ENCODE results near the gene SMARCD1.
"Not testable (repeated sequence)": the region's sequence is repeated elsewhere in the genome, so short reads cannot be mapped to it uniquely, and the experiment has no call there.

The SMARCD1 gene

GRCh38 chr12:50123203-50123602 lies 38.1 kb downstream of the SMARCD1 start:
- H3K4me3 ChIP-seq (ENCODE audit: insufficient read length, low read depth) = no peak overlapping the region
- H3K9ac ChIP-seq (ENCODE audit: insufficient read length, low read depth) = no peak overlapping the region
- DNase-seq (ENCODE audit: low read depth, low spot score) = no peak
- H3K9me3 ChIP-seq (ENCODE audit: insufficient read depth, low read length) = no peaks in the 10 kb centered on the region
- no peaks in the 10 kb centered on the region for H3K27me3 ChIP-seq (ENCODE audit: insufficient read depth, insufficient read length)
- no peaks in the 10 kb centered on the region for H3K4me1 ChIP-seq (ENCODE audit: insufficient read depth, insufficient read length)
- H3K36me3 ChIP-seq (ENCODE audit: insufficient read depth, insufficient read length, low read length) = peaks cover 55% of the 10 kb centered on the region
- no peak for TF ChIP-seq YY1 (IDR thresholded peaks at IDR 0.05; ENCODE audit: insufficient read depth, insufficient read length)
- no peak for TF ChIP-seq ZNF274 (IDR thresholded peaks at IDR 0.05; ENCODE audit: low read depth, low read length)
- TF ChIP-seq SUZ12 (IDR thresholded peaks at IDR 0.05; ENCODE audit: extremely low read depth, insufficient read depth, insufficient read length) = no peak

DNA sequence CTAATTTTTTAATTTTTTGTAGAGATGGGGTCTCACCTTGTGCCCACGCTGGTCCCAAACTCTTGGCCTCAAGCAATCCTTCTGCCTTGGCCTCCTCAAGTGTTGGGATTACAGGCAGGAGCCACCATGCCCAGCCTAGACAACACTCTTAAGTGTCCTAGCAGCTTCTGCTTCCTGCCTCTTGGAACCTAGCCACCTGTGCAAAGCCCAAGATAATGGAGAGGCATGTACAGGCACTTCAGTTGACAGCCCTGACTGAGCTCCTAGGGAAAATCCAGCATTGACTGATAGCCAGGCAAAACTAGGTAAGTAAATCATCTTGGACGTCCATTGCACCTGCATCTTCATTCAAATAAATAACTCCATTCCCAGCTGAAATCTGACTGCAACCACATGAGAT lies 42.4 kb downstream of the SMARCD1 start:
- Histone ChIP-seq H3K4me3 (ENCODE audit: insufficient read length, low read depth) (no peak overlapping the region), H3K36me3 (ENCODE audit: insufficient read depth, insufficient read length, low read length) (peaks cover 67% of the 10 kb centered on the region), H3K9ac (ENCODE audit: insufficient read length, low read depth) (no peak overlapping the region), H3K4me1 (ENCODE audit: insufficient read depth, insufficient read length) (no peaks in the 10 kb centered on the region), H3K27me3 (ENCODE audit: insufficient read depth, insufficient read length) (no peaks in the 10 kb centered on the region), H3K9me3 (ENCODE audit: insufficient read depth, low read length) (no peaks in the 10 kb centered on the region)
- no peak for DNase-seq (ENCODE audit: low read depth, low spot score)
- TF ChIP-seq SUZ12 (IDR thresholded peaks at IDR 0.05; ENCODE audit: extremely low read depth, insufficient read depth, insufficient read length) = no peak
- TF ChIP-seq ZNF274 (IDR thresholded peaks at IDR 0.05; ENCODE audit: low read depth, low read length) = no peak
- TF ChIP-seq YY1 (IDR thresholded peaks at IDR 0.05; ENCODE audit: insufficient read depth, insufficient read length) = no peak

DNA sequence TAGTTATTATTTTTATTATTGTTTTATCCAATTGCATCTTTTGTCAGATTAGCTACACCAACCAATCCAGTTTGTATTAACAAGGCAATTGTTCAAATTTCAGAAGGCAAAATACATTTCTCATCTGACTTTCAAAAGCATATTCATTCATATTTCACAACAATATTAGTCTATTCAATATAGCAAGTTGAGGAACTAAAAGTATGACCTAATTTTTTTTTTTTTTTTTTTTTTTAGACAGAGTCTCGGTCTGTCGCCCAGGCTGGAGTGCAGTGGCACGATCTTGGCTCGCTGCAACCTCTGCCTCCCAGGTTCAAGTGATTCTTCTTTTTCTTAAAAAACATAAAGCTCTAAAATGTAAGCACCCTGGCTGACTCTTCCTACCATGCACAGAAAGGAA lies 44.1 kb downstream of the SMARCD1 start:
- Histone ChIP-seq H3K9ac (ENCODE audit: insufficient read length, low read depth) (no peak overlapping the region), H3K36me3 (ENCODE audit: insufficient read depth, insufficient read length, low read length) (peaks cover 69% of the 10 kb centered on the region), H3K4me3 (ENCODE audit: insufficient read length, low read depth) (no peak overlapping the region), H3K9me3 (ENCODE audit: insufficient read depth, low read length) (no peaks in the 10 kb centered on the region), H3K4me1 (ENCODE audit: insufficient read depth, insufficient read length) (no peaks in the 10 kb centered on the region), H3K27me3 (ENCODE audit: insufficient read depth, insufficient read length) (no peaks in the 10 kb centered on the region)
- TF ChIP-seq YY1 (IDR thresholded peaks at IDR 0.05; ENCODE audit: insufficient read depth, insufficient read length) (no peak), SUZ12 (IDR thresholded peaks at IDR 0.05; ENCODE audit: extremely low read depth, insufficient read depth, insufficient read length) (no peak), ZNF274 (IDR thresholded peaks at IDR 0.05; ENCODE audit: low read depth, low read length) (no peak)
- no peak for DNase-seq (ENCODE audit: low read depth, low spot score)

- TF ChIP-seq ZNF274 (IDR thresholded peaks at IDR 0.05; ENCODE audit: low read depth, low read length) (no peak), SUZ12 (IDR thresholded peaks at IDR 0.05; ENCODE audit: extremely low read depth, insufficient read depth, insufficient read length) (no peak), YY1 (IDR thresholded peaks at IDR 0.05; ENCODE audit: insufficient read depth, insufficient read length) (no peak)
- no peak overlapping the region for H3K9ac ChIP-seq (ENCODE audit: insufficient read length, low read depth)
- DNase-seq (ENCODE audit: low read depth, low spot score) = peak; percentile 52
- H3K4me1 ChIP-seq (ENCODE audit: insufficient read depth, insufficient read length) = no peaks in the 10 kb centered on the region
- no peak overlapping the region for H3K4me3 ChIP-seq (ENCODE audit: insufficient read length, low read depth)
- H3K9me3 ChIP-seq (ENCODE audit: insufficient read depth, low read length) = no peaks in the 10 kb centered on the region
- no peaks in the 10 kb centered on the region for H3K27me3 ChIP-seq (ENCODE audit: insufficient read depth, insufficient read length)
- peaks cover 89% of the 10 kb centered on the region for H3K36me3 ChIP-seq (ENCODE audit: insufficient read depth, insufficient read length, low read length)
Observed at GRCh38 chr12:50132505-50133135, 47.5 kb downstream of the SMARCD1 start.

DNA sequence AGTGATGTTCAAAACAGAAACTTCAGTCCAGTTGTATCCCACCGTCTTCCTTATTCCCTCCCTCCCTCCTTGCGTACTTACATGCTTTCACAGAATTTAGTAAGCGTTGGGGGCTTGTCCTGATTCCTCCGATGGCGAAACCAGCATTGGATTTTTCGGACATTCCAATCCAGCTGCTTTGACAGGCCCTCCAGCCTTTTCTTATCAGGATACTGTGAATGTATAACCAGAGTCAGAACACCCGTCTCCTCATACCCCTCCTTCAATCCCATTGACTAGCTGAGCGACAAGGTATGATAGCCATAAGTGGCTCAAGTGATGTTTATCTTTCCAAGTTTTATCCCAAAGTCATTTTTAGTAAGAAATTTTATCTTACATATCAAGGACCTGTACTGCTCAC lies 57.9 kb downstream of the SMARCD1 start:
- TF ChIP-seq YY1 (IDR thresholded peaks at IDR 0.05; ENCODE audit: insufficient read depth, insufficient read length) = no peak
- TF ChIP-seq ZNF274 (IDR thresholded peaks at IDR 0.05; ENCODE audit: low read depth, low read length) = no peak
- TF ChIP-seq SUZ12 (IDR thresholded peaks at IDR 0.05; ENCODE audit: extremely low read depth, insufficient read depth, insufficient read length) = no peak
- H3K9ac ChIP-seq (ENCODE audit: insufficient read length, low read depth) = no peak overlapping the region
- H3K36me3 ChIP-seq (ENCODE audit: insufficient read depth, insufficient read length, low read length) = peaks cover 51% of the 10 kb centered on the region
- no peak for DNase-seq (ENCODE audit: low read depth, low spot score)
- no peaks in the 10 kb centered on the region for H3K4me1 ChIP-seq (ENCODE audit: insufficient read depth, insufficient read length)
- H3K27me3 ChIP-seq (ENCODE audit: insufficient read depth, insufficient read length) = no peaks in the 10 kb centered on the region
- H3K9me3 ChIP-seq (ENCODE audit: insufficient read depth, low read length) = no peaks in the 10 kb centered on the region
- H3K4me3 ChIP-seq (ENCODE audit: insufficient read length, low read depth) = no peak overlapping the region

GRCh38 chr12:50145439-50145838 lies 60.3 kb downstream of the SMARCD1 start:
- Histone ChIP-seq H3K27me3 (ENCODE audit: insufficient read depth, insufficient read length) (no peaks in the 10 kb centered on the region), H3K4me1 (ENCODE audit: insufficient read depth, insufficient read length) (no peaks in the 10 kb centered on the region), H3K9me3 (ENCODE audit: insufficient read depth, low read length) (no peaks in the 10 kb centered on the region), H3K9ac (ENCODE audit: insufficient read length, low read depth) (no peak overlapping the region), H3K4me3 (ENCODE audit: insufficient read length, low read depth) (no peak overlapping the region), H3K36me3 (ENCODE audit: insufficient read depth, insufficient read length, low read length) (peaks cover 38% of the 10 kb centered on the region)
- no peak for DNase-seq (ENCODE audit: low read depth, low spot score)
- TF ChIP-seq YY1 (IDR thresholded peaks at IDR 0.05; ENCODE audit: insufficient read depth, insufficient read length) (no peak), SUZ12 (IDR thresholded peaks at IDR 0.05; ENCODE audit: extremely low read depth, insufficient read depth, insufficient read length) (no peak), ZNF274 (IDR thresholded peaks at IDR 0.05; ENCODE audit: low read depth, low read length) (no peak)

DNA sequence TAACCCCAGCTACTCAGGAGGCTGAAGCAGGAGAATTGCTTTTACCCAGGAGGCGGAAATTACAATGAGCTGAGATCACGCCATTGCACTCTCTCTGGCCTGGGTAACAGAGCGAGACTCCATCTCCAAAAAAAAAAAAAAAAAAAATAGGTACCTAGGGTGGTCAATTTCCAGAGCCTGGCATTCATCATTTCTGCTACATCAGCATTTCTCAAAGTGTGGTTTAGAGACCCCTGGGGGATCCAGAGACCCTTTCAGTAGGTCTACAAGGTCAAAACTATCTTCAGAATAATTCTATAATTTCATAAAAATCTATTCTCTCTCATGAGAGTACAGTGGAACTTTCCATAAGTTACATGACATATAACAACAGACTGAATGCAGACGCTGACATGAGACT lies 62.1 kb downstream of the SMARCD1 start:
- Histone ChIP-seq H3K4me3 (ENCODE audit: insufficient read length, low read depth) (no peak overlapping the region), H3K4me1 (ENCODE audit: insufficient read depth, insufficient read length) (no peaks in the 10 kb centered on the region), H3K27me3 (ENCODE audit: insufficient read depth, insufficient read length) (no peaks in the 10 kb centered on the region), H3K36me3 (ENCODE audit: insufficient read depth, insufficient read length, low read length) (peaks cover 23% of the 10 kb centered on the region), H3K9ac (ENCODE audit: insufficient read length, low read depth) (no peak overlapping the region), H3K9me3 (ENCODE audit: insufficient read depth, low read length) (no peaks in the 10 kb centered on the region)
- DNase-seq (ENCODE audit: low read depth, low spot score) = no peak
- TF ChIP-seq YY1 (IDR thresholded peaks at IDR 0.05; ENCODE audit: insufficient read depth, insufficient read length) (no peak), SUZ12 (IDR thresholded peaks at IDR 0.05; ENCODE audit: extremely low read depth, insufficient read depth, insufficient read length) (no peak), ZNF274 (IDR thresholded peaks at IDR 0.05; ENCODE audit: low read depth, low read length) (no peak)

GRCh38 chr12:50148011-50148410 lies 62.9 kb downstream of the SMARCD1 start:
- H3K4me1 ChIP-seq (ENCODE audit: insufficient read depth, insufficient read length); H3K27me3 ChIP-seq (ENCODE audit: insufficient read depth, insufficient read length); DNase-seq (ENCODE audit: low read depth, low spot score); H3K9me3 ChIP-seq (ENCODE audit: insufficient read depth, low read length); H3K9ac ChIP-seq (ENCODE audit: insufficient read length, low read depth); H3K4me3 ChIP-seq (ENCODE audit: insufficient read length, low read depth): not testable (repeated sequence)
- H3K36me3 ChIP-seq (ENCODE audit: insufficient read depth, insufficient read length, low read length) = peaks cover 19% of the 10 kb centered on the region
